Stimulated activated CD4-positive, alpha-beta T cell treated with anti-CD3 and anti-CD28 coated beads, Interleukin-1b, Interleukin-23, amount 100 ng/mL, for 4 hours (primary cell): ENCODE results near the gene HSPB1.
"Not testable (repeated sequence)": the region's sequence is repeated elsewhere in the genome, so short reads cannot be mapped to it uniquely, and the experiment has no call there.

Experiments used
- DNase-seq, 2 donors: peaks; one replicate each; pipeline ENCODE4 v3.0.0-alpha.2; 2020; ENCODE audit warnings: low read depth in 2 of 2

The HSPB1 gene

DNA sequence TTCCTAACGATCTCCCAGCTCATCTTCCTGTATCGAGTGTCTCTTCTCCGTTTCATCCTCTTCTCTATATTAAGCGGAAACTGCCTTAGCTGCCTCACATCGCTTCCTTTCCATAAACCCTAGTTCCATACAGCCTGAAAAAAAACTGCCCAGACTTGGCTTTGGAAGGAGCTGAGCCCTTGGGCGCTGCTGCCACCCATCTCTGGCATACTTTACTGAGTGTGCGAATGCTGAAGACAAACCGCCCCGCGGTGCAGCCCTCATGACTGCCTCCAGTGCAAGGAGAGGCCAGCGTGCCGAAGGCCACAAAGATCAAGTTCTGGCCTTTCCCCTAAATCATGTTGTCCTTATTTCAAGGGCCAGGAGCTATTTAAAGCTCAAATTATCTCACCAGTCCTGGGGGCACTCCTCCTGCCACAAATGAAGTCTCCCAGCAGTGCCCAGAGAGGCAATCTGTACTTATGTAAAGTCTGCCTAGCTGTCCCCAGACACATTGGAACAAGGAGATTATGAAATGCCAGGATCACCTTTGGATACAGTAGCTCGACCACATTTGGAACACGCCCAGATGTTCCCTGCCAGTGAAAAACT is 31.1 kb downstream of the HSPB1 start:
- DNase-seq: no peak

DNA sequence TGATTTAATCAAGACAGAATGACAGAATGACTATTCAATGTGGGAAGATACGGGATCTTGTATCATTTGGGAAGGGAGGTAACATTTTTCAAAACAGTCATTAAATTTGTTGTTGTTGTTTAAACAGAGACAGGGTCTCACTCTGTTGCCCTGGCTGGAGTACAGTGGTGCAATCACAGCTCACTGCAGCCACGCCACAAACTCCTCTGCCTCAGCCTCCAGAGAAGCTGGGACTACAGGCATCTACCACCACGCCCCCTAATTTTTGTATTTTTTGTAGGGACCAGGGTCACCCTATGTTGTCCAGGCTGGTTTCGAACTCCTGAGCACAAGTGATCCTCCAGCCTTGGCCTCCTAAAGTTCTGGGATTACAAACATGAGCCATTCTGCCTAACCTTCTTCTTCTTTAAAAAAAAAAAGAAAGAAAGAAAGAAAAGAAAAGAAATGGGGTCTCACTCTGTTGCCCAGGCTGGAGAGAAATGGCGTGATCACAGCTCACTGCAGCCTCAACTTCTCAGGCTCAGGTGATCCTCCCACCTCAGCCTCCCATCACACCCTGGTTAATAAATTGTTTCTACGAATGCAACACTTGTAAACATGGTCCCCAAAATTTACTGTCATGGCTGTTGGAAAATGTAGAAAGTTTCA is 32.0 kb downstream of the HSPB1 start:
- no peak for DNase-seq

DNA sequence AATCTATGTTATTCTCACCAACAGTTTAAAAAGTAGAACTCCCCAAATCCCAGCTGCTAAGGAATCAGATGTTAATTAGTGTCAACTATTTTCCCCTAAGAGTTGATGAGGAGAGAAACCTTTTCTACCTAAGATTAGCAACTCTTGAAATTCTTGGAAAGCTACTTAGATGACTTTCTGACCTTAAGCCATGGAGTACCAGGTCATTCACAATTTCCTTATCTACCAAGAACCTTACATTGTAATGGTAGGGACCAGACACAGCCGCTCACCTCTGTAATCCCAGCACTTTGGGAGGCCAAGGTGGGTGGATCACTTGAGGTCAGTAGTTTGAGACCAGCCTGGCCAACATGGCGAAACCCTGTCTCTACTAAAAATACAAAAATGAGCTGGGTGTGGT is 32.9 kb downstream of the HSPB1 start:
- DNase-seq: not testable (repeated sequence)

DNA sequence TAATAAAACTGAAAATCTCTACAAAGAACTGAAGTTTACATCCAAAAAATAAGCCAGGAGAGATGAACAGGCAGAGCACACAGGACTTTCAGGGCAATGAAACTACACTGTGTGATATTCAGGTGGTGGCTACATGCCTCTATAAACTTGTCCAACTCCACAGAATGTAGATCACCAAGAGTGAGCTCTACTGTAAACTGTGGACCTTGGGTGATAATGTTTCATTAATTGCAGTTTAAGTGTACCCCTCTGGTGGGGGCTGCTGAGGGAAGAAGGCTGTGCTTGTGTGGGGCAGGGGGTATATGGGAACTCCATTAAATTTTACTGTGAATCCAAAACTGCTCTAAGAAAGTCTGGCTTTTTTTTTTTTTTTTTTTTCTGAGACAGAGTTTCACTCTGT is 33.6 kb downstream of the HSPB1 start:
- DNase-seq: no peak

DNA sequence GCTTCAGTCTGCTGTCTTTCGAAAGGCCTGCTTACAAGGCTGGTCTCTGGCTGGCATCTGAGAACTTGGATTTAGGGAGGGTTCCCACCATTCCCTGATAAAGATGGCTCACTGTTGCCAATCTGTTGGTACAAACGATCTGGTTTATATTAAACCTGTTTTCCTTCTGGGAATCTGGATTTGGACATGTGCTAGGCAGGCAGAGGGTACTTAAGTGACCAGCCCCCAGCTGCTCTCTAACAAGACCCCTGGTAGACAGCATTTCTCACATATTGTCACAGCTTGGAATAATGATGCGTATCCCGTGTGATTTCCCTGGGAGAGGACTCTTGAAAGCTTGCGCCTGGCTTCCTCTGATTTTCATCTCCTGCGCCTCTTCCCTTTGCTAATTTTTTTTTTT is 34.7 kb downstream of the HSPB1 start:
- DNase-seq: no peak

DNA sequence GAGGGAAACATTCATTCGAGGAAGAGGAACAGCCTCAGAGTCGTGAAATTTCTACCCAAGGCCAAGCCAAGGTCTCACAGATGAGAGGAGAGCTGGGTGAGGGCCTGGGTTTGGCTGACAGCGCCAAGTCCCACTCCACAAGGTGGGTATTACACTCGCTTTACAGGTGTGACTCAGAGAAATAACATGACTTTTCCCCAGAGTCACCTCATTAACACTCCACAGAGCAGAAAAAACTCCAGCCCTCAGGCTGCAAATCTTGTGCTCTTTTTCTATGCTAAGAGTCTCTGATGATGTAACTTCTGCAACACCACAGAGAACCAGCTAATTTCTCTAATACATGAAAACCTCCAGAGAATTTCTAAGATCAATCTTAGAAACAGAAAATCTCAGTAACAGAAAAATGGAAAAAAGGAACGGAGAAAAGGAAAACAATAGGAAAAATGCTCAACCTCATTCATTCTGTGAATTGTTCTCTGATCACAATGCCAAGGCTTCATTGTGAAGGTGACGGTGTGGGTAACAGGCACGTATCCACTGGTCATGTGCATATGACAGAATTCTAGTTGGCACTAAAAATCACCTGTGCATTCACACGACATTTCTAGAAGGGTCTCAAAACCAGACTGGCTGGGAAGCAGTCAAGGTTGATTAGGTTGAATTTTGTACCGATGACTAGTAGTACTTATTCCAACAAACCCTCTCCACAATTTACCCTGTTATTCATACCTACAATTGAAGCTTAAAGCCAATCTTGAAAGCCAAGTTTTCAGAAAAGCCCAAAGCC is 36.0 kb downstream of the HSPB1 start:
- DNase-seq: no peak

DNA sequence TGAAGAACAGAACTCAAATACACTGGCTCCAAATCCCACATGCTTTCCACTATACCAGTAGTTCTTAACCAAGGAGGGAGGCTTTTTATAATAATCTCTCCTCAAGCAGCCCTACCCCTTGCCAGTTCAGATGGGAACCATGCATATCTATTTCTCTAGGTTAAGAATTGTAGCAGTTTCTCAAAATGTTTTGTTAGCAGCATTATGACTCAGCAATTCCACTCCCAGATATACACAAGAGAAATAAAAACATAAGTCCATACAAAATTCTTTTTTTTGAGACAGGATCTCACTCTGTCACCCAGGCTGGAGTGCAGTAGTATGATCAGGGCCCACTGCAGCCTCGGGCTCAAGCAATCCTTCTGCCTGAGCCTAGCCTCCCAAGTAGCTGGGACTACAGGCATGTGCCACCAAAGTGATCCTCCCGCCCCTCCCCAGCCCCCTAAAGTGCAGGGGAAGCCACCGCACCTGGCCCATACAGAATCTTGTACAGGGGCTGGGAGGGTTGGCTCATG is 38.2 kb downstream of the HSPB1 start:
- DNase-seq: no peak

DNA sequence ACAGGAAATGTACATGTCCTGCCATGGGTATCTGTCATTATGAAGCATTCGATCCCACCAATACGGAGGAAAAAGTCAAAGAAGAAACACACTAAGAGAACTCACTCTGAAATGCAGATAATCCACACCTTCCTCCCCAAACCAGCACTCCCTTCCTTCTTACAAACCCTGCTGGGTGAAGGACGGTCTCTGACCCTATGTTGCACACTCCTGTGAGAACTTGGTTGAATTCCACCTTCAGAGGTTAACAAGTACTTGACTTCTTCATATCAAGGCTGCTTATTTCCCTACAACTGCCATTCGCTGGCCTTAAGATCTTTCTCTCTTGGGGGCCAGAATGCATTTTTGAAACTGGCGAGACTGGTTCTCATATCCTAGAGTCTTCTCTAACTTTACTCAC is 39.7 kb downstream of the HSPB1 start:
- DNase-seq: no peak

DNA sequence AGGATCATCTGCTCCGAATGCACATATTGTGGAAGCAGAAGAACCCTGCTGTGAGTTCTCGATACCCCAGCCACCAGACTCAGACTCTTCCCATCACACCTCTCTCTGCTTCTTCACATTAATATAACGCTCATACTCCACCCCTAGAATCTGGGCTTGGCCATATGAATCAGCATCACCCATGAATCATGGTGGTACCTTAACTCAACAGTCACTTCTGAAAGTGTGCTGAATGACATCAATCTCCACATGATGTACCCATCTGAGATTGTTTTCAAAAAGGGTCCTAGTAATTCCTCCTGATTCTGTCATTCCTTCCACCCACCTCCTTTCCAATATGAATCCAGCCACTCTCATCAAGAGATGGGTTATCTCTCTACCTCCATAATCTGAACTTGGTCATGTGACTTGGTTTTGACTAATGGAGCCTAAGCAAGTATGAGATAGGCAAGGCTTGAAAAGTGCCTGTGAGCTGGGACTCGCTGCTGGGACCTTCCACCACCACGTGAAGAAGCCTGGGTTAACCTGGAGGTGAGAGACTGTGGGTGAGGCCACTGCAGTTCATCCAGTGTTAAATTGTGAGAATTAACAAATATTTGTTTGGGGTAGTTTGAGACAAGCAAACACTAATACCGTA is 40.9 kb downstream of the HSPB1 start:
- DNase-seq: no peak

DNA sequence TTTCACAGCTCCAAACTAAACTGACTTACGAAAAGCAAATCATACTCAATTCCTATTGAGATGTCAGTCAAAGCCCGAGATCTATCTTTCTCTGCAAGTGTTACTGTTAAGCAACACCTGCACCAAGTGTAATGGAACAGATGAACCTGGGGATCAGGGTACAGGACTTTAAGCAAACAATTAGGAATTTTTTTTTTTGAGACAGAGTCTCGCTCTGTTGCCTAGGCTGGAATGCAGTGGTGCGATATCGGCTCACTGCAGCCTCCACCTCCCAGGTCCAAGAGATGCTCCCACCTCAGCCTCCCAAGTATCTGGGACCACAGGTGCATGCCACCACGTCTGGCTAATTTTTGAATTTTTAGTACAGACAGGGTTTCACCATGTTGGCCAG is 41.5 kb downstream of the HSPB1 start:
- DNase-seq: no peak

DNA sequence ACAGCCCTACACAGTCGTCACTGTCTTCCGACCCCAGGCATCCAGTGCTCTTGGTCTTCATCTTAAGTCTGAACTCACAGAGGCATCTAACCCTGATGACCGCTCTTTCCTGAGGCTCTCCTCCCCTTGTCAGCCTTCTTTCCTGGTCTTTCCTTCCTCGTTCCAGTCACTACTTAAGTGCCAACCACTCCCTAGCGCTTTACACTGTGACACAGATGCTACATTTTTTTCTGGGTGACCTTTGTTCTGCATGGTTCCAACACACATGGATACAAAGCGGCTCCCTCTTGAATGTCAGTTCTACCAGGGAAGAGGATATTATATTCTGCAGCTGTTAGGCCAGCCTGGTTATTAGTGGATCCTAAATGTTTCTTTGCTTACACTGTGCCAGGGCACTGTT is 43.6 kb downstream of the HSPB1 start:
- DNase-seq: no peak

DNA sequence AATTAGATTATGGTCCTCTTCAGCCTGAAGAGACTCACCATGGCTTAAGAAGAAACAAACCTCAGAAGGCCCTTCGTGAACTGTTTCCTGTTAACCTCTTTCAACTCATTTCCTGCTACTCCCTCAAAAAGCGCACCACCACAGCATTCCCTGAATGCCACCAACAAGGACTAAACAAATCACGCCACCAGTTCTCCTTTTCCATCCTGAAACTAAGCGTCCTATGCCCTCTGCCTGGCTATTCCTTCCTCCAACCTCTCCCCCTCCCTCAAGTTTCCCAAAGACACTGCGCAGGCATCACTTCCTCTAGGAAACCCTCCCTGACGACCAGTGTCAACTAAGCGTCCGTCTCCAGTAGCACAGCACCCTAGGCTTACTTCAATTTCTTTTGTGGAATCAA is 44.3 kb downstream of the HSPB1 start:
- no peak for DNase-seq

DNA sequence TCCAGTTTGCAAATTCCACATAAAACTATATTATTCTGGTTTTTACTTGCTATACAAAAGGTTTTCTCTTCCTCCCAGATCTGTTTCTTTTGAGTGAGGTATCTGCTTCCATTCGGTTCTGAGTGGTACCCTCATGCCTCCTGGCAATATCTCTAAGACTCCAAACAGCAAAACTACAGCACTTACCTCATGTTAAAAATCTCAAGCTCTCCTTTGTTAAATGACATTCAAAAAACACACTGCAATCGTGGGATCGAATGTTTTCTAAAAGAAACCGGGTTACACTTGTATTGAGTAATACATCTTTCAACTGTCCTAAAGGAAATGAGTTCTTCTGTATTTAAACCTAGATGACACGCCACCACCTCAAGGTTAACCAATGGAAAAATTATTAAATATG is 45.2 kb downstream of the HSPB1 start:
- DNase-seq: no peak

DNA sequence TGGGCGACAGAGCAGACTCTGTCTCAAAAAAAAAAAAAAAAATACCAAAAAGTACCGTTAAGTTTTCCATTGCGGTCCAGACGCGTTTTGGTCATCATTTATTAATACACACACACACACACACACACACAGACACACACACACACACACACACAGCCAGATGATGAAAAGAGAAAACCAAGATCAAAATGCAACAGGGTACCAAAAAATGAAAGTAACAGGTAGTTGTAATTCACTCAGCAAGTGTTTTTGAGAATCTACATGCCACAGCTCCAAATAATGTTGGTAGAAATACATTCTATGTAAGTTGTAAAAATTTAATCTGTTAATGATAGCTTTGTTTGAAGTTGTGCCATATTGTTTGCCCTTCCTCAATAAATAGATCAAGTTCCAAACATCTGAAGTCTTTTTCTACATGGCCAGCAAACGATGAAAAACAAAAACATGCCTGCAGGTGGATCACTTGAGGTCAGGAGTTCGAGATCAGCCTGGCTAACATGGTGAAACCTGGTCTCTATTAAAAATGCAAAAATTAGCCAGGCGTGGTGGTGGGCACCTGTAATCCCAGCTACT is 46.9 kb downstream of the HSPB1 start:
- no peak for DNase-seq

DNA sequence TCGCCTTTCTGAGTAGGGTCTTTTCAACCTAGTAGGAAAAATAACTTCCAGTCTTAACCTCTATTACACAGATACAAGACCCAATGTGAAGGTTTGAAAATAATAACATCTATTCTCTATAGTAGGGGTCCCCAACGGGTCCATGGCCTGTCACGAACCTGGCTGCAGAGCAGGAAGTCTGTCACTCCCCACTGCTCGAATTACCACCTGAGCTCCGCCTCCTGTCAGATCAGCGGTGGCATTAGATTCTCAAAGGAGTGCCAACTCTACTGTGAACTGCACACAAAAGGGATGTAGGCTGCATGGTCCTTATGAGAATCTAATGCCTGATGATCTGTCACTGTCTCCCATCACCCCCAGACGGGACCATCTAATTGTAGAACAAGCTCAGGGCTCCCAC is 48.9 kb downstream of the HSPB1 start:
- no peak for DNase-seq

DNA sequence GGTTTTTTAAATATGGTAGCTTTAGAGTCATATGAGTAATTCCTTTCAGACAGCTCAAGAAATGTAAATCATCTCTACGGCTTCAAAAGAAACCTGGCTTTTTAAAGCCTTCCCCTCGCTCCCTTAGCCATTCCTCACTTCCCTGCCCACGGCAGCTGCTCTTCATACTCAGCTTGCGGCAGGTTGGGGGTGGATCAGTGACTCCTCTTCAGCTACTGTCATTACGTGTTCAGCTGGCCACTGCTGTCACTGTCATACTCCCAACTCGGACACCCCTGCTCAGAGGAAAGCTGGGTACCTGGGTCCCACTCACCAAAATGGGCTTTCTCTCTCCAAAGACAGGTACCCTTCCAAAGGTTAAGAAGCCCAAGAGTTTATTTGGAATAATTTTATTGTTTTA is 49.7 kb downstream of the HSPB1 start:
- DNase-seq: no peak

DNA sequence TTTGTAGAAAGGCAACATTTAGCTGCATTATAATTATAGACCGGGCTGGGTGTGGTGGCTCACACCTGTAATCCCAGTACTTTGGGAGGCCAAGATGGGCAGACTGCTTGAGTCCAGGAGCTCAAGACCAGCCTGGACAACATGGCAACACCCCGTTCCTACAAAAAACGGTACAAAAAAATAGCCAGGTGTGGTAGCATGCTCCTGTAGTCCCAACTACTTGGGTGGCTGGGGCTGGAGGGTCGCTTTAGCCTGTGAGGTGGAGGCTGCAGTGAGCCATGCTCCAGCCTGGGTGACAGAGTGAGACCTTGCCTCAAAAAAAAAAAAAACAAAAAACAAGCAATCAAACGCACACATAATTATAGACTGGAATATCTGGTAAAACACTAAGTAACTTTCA is 51.3 kb downstream of the HSPB1 start:
- no peak for DNase-seq
